ENCODE results near the gene DEFB125. TPM values are rescaled to one million over a fixed set of nuclear protein-coding genes. Genes with fewer than 3 reads are reported as not detected.

Gene DEFB125
- total RNA-seq, 1 donor from 2014 or later = not detected

- no peak for ATAC-seq (ENCODE audit: low read depth)
- Mint-ChIP-seq H3K4me1 (no peaks in the 10 kb centered on the region), H3K4me3 (no peak overlapping the region), H3K9me3 (no peaks in the 10 kb centered on the region), H3K36me3 (ENCODE audit: low read depth) (no peaks in the 10 kb centered on the region), H3K27ac (no peak overlapping the region), H3K27me3 (peaks cover 4% of the 10 kb centered on the region)
- DNase-seq = no peak
- TF ChIP-seq CTCF (IDR thresholded peaks at IDR 0.05) = no peak
- CTCF ChIA-PET = no interaction called here
- intact Hi-C loops (cut with micrococcal nuclease) = no loop called here
- POLR2A ChIA-PET = no interaction called here
These were observed 23.4 kb upstream of the DEFB125 start for GRCh38 chr20:64026-64603.

- DNase-seq = no peak
- H3K4me1 Mint-ChIP-seq = no peaks in the 10 kb centered on the region
- H3K27ac Mint-ChIP-seq = no peak overlapping the region
- ChIA-PET CTCF (no interaction called here), POLR2A (no interaction called here)
- ATAC-seq (ENCODE audit: low read depth) = no peak
- no peaks in the 10 kb centered on the region for H3K9me3 Mint-ChIP-seq
- intact Hi-C loops (cut with micrococcal nuclease) = no loop called here
- no peaks in the 10 kb centered on the region for H3K36me3 Mint-ChIP-seq (ENCODE audit: low read depth)
- H3K4me3 Mint-ChIP-seq = no peak overlapping the region
- H3K27me3 Mint-ChIP-seq = peaks cover 5% of the 10 kb centered on the region
- TF ChIP-seq CTCF (IDR thresholded peaks at IDR 0.05) = no peak
These were observed 22.6 kb upstream of the DEFB125 start for GRCh38 chr20:64766-65322.

- POLR2A ChIA-PET = no interaction called here
- H3K36me3 Mint-ChIP-seq (ENCODE audit: low read depth) = no peaks in the 10 kb centered on the region
- no peak for ATAC-seq (ENCODE audit: low read depth)
These were observed 10.2 kb upstream of the DEFB125 start for GRCh38 chr20:77231-77630.

GRCh38 chr20:78338-78737 lies 9.1 kb upstream of the DEFB125 start:
- Mint-ChIP-seq H3K4me3 (no peak overlapping the region), H3K27ac (no peak overlapping the region), H3K36me3 (ENCODE audit: low read depth) (no peaks in the 10 kb centered on the region), H3K4me1 (no peaks in the 10 kb centered on the region), H3K27me3 (peaks cover 15% of the 10 kb centered on the region), H3K9me3 (peaks cover 18% of the 10 kb centered on the region)
- ATAC-seq (ENCODE audit: low read depth) = no peak
- POLR2A ChIA-PET = no interaction called here
- intact Hi-C loops (cut with micrococcal nuclease) = no loop called here
- DNase-seq = no peak
- no peak for TF ChIP-seq CTCF (IDR thresholded peaks at IDR 0.05)
- CTCF ChIA-PET = no interaction called here

More at GRCh38 chr20:77231-77630, 10.2 kb upstream of the DEFB125 start:
- Mint-ChIP-seq H3K27me3 (peaks cover 20% of the 10 kb centered on the region), H3K4me1 (no peaks in the 10 kb centered on the region), H3K4me3 (no peak overlapping the region), H3K9me3 (peaks cover 18% of the 10 kb centered on the region), H3K27ac (no peak overlapping the region)
- DNase-seq = no peak
- intact Hi-C loops (cut with micrococcal nuclease) = no loop called here
- TF ChIP-seq CTCF (IDR thresholded peaks at IDR 0.05) = no peak
- CTCF ChIA-PET = no interaction called here

- H3K9me3 Mint-ChIP-seq = peaks cover 16% of the 10 kb centered on the region
- ChIA-PET CTCF (no interaction called here), POLR2A (no interaction called here)
- H3K27me3 Mint-ChIP-seq = peaks cover 14% of the 10 kb centered on the region
- H3K27ac Mint-ChIP-seq = no peak overlapping the region
- TF ChIP-seq CTCF (IDR thresholded peaks at IDR 0.05) = no peak
- H3K36me3 Mint-ChIP-seq (ENCODE audit: low read depth) = no peaks in the 10 kb centered on the region
- H3K4me1 Mint-ChIP-seq = no peaks in the 10 kb centered on the region
- DNase-seq (no peak), ATAC-seq (ENCODE audit: low read depth) (no peak)
- intact Hi-C loops (cut with micrococcal nuclease) = no loop called here
- no peak overlapping the region for H3K4me3 Mint-ChIP-seq
These were observed 7.9 kb upstream of the DEFB125 start for GRCh38 chr20:79565-79964.

Measured in activated B cell treated with CpG ODN at 0.5 μM for 24 hours (primary cell).